NCI-H82 treated with DMSO at 0.1 percent for 48 hours (cell line): ENCODE measurements around the gene SUPT16H.

Experiments
- DNase-seq: peaks from one replicate; lab custom pipeline; 2025; ENCODE audit not compliant: unreplicated experiment; lab: John Stamatoyannopoulos, UW

SUPT16H gene

DNA sequence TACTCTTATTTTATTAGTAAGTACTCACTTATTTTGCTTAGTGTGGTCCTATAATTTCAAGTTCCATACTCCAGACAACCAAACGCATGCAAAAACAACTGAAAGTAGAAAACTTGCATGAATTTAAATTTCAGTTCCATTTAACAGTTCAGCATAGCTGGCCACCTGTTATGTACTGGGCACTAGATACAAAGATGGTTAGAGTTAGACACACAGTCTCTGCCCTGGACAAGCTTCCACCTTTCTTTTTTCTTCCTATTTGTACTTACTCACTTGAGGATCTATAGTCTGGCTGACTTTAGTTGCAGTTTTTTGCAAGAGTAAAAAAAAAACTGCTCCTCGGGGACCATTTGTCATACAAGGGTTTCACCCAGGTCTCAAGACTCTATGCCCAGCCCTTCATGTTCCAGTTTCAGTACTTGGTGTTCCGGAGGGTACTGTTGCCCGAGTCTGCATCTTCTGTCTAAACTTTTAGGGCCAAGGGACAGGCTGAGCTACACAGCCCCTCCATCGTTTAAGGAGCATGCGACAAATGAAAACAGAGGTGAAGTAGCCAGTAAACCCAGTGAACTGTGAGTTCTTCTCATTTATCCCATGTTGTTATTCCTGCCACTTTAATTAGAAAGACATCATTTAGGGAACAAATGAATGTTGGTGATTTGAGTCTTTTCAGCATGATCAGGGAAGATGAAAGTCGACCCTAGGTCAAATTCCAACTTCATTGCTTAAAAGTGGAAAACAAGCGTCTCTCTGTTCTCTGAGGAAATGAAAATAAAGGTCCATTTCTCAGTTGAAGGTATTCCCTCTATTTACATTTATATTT lies 81.6 kb downstream of the SUPT16H start:
- DNase-seq, result no peak
